GM12878 (cell line): ENCODE results near the gene KATNB1. TPM values are rescaled to one million over a fixed set of nuclear protein-coding genes. Genes with fewer than 3 reads are reported as not detected.
A peak's percentile ranks its signal among the peaks of the same experiment; 100 is the strongest.

Source experiments
- ATAC-seq: fragments of 200-7000 bp; cut with Tn5 transposase; 3 replicates; pipeline ENCODE4 v1.9.1; 2020; ENCODE audit warnings: mild to moderate bottlenecking, moderate library complexity
- BruUV-seq: library from RNA; stranded (reverse); fragments of 400-500 nt; replicated peaks from 2 replicates; lab custom pipeline; 2021; lab: Mats Ljungman, UMichigan
- CTCF ChIA-PET: fragments of 300-600 bp; sonication (Branson Sonifier 250); formaldehyde crosslinking; extraction: SDS; loops from one replicate; lab custom pipeline; 2021; ENCODE audit warnings: inconsistent platforms; lab: Yijun Ruan, JAX
- POLR2A ChIA-PET: fragments of 350-600 bp; formaldehyde crosslinking; extraction: SDS; loops from one replicate; lab custom pipeline; 2021; ENCODE audit warnings: inconsistent platforms; lab: Charles Lee
- RAD21 ChIA-PET: fragments of 300-600 bp; sonication (Branson Sonifier 250); formaldehyde crosslinking; loops from one replicate; lab custom pipeline; 2023; ENCODE audit warnings: antibody characterized with exemption; ENCODE audit not compliant: unreplicated experiment; lab: Charles Lee
- SMC1A ChIA-PET: fragments of 300-600 bp; sonication (Branson Sonifier 250); formaldehyde crosslinking; loops from one replicate; lab custom pipeline; 2023; ENCODE audit not compliant: unreplicated experiment, uncharacterized antibody; lab: Charles Lee
- DNase-seq: peaks from one replicate; pipeline ENCODE4 v3.0.0-alpha.2; 2011; ENCODE audit warnings: low read depth, low spot score
- FAIRE-seq: peaks from 3 replicates; lab custom pipeline; 2011; peaks lifted over from hg19 to GRCh38; lab: Jason Lieb, UNC
- H2AFZ ChIP-seq: 2 replicates; pipeline ENCODE4 v1.6.0; 2011; ENCODE audit warnings: low read depth, low read length, control low read depth; ENCODE audit not compliant: control insufficient read depth
- H3K27ac ChIP-seq: 2 replicates; pipeline ENCODE4 v1.5.1; 2011; ENCODE audit warnings: control low read depth; ENCODE audit not compliant: control insufficient read depth, insufficient read depth
- H3K27me3 ChIP-seq, 2 experiments: replicated peaks in 1 of 2; 2 replicates each; pipeline versions ENCODE4 v1.6.0 to v1.6.1; 2011; ENCODE audit warnings: low read length in 1 of 2; ENCODE audit not compliant: control insufficient read depth in 2 of 2, insufficient read depth in 2 of 2
- H3K36me3 ChIP-seq, 2 experiments: 2 replicates each; pipeline ENCODE4 v1.5.1; 2011; ENCODE audit warnings: low read length in 1 of 2; ENCODE audit not compliant: control insufficient read depth in 2 of 2, insufficient read depth in 2 of 2
- H3K4me1 ChIP-seq: 2 replicates; pipeline ENCODE4 v1.6.1; 2011; ENCODE audit warnings: mild to moderate bottlenecking, low read length, moderate library complexity, mixed read lengths; ENCODE audit not compliant: control insufficient read depth, insufficient read depth
- H3K4me2 ChIP-seq: 2 replicates; pipeline ENCODE4 v1.6.0; 2011; ENCODE audit warnings: control low read depth; ENCODE audit not compliant: control insufficient read depth, insufficient read depth
- H3K4me3 ChIP-seq: fragments of 200-600 bp; sonication (generic); 2 replicates; pipeline ENCODE4 v1.5.1; 2016
- H3K79me2 ChIP-seq: 2 replicates; pipeline ENCODE4 v1.6.0; 2011; ENCODE audit warnings: low read length; ENCODE audit not compliant: control insufficient read depth, insufficient read depth
- H3K9ac ChIP-seq: 2 replicates; pipeline ENCODE4 v1.8.0; 2011; ENCODE audit warnings: low read length, control low read depth, mixed read lengths; ENCODE audit not compliant: control insufficient read depth, insufficient read depth
- H3K9me3 ChIP-seq: replicated peaks from 3 replicates; pipeline ENCODE4 v1.5.1; 2011; ENCODE audit warnings: mild to moderate bottlenecking, low read length; ENCODE audit not compliant: control insufficient read depth, insufficient read depth
- H4K20me1 ChIP-seq: 2 replicates; pipeline ENCODE4 v1.6.0; 2011; ENCODE audit not compliant: control insufficient read depth, insufficient read depth
- ATF2 ChIP-seq: IDR thresholded peaks from 2 replicates; pipeline ENCODE4 v1.6.1; 2012; ENCODE audit warnings: low read length, inconsistent platforms
- BACH1 ChIP-seq: fragments of 450-650 bp; IDR thresholded peaks from 2 replicates; pipeline ENCODE4 v1.6.1; 2017; ENCODE audit warnings: mild to moderate bottlenecking, borderline replicate concordance
- E2F8 ChIP-seq: fragments of 450-650 bp; IDR thresholded peaks from 2 replicates; pipeline ENCODE4 v1.6.1; 2018; ENCODE audit warnings: mild to moderate bottlenecking, low read depth, moderate library complexity; ENCODE audit not compliant: partially characterized antibody
- MEF2B ChIP-seq: fragments of 450-650 bp; IDR thresholded peaks from 2 replicates; pipeline ENCODE4 v1.6.1; 2018; ENCODE audit warnings: mild to moderate bottlenecking, moderate library complexity; ENCODE audit not compliant: partially characterized antibody, poor library complexity, severe bottlenecking
- NFIC ChIP-seq: IDR thresholded peaks from 2 replicates; pipeline ENCODE4 v1.6.1; 2012; ENCODE audit warnings: low read depth, mild to moderate bottlenecking, inconsistent platforms, low read length, moderate library complexity
- ZNF622 ChIP-seq: fragments of 450-650 bp; IDR thresholded peaks from 2 replicates; pipeline ENCODE4 v1.6.1; 2017; ENCODE audit warnings: mild to moderate bottlenecking, inconsistent platforms
- WGBS: methylation state at CpG from one replicate; pipeline ENCODE4 v1.1.6; 2016; ENCODE audit warnings: low lambda C conversion rate; ENCODE audit not compliant: insufficient replicate concordance, insufficient coverage; ENCODE audit errors: missing lambda C conversion rate; 5-methylcytosine and 5-hydroxymethylcytosine counted together
- in situ Hi-C: fragments of 300-500 bp; cut with MboI; formaldehyde crosslinking; loops from 9 replicates; pipeline ENCODE4 v1.14.3; 2018; ENCODE audit warnings: mixed read lengths
- intact Hi-C: fragments of 100-400 bp; cut with micrococcal nuclease; formaldehyde crosslinking; loops from one replicate; pipeline ENCODE4 v1.14.2; 2022; ENCODE audit not compliant: unreplicated experiment
- polyA plus RNA-seq, 11 experiments: library from polyadenylated mRNA; depleted of rRNA in 4 of 11; unstranded in 6 of 11; stranded (reverse) in 5 of 11; fragments of >200 nt; fragmentation: Nextera tagmentation in 4 of 11; fragmentation: Illumina TruSeq in 1 of 11; extraction: Ambion mirVana in 4 of 11; extraction: Trizol in 1 of 11; gene quantifications; 1 replicate in 1 of 11; 2 replicates in 10 of 11; pipeline versions ENCODE4 v1.2.1 to v1.2.3, GENCODE V29; 2011 to 2016; ENCODE audit warnings: inconsistent platforms in 2 of 11, missing spikeins in 2 of 11, low read depth in 1 of 11
- total RNA-seq, 4 experiments: library from RNA; depleted of rRNA in 3 of 4; stranded (reverse); fragments of >200 nt in 3 of 4; fragmentation: Illumina TruSeq in 1 of 4; extraction: Trizol in 1 of 4; gene quantifications; 2 replicates each; pipeline versions ENCODE4 v1.2.1 to v1.2.3, GENCODE V29; 2013 to 2021

The KATNB1 gene
- total and polyA plus RNA-seq, 10 of the 15 experiments (the other 5 are each of a cell fraction or from before 2014, with no cell fraction given) = 0.71 to 46.5 (median 19.5) TPM

GRCh38 chr16:57756424-57757325 is 21.1 kb downstream of the KATNB1 start:
- CTCF ChIA-PET = interaction anchor here (0.6 to 2.5 kb wide), 14 partner anchors 11 to 369 kb away, joined by 3 to 9 read pairs (median 3); no protein-coding TSS in a partner anchor
- intact Hi-C loops (loop anchor here (1.0 to 5.0 kb wide), 2 partner anchors 106 to 249 kb away; no protein-coding TSS in a partner anchor), in situ Hi-C loops (loop anchor here (5.0 kb wide), 1 partner anchor 246 kb away; the partner anchor contains the start of genes USB1 and ZNF319)
- H3K27me3 ChIP-seq = no peaks in the 10 kb centered on the region
- H3K4me1 ChIP-seq = no peaks in the 10 kb centered on the region
- no peak overlapping the region for H3K4me3 ChIP-seq
- H3K36me3 ChIP-seq = no peaks in the 10 kb centered on the region; a peak in 1 of 4 replicates
- SMC1A ChIA-PET = interaction anchor here (0.9 to 1.4 kb wide), 2 partner anchors 142 to 245 kb away, joined by 3 to 5 read pairs; no protein-coding TSS in a partner anchor
- H3K9ac ChIP-seq = no peak overlapping the region
- H3K27ac ChIP-seq = no peak overlapping the region
- peak; percentile 4; the same call in 2 of the 3 replicates for ATAC-seq
- POLR2A ChIA-PET = interaction anchor here (0.5 kb wide), 1 partner anchor 1382 kb away, joined by 4 read pairs; no protein-coding TSS in a partner anchor
- no peaks in the 10 kb centered on the region for H3K9me3 ChIP-seq
- H3K4me2 ChIP-seq = no peak overlapping the region
- H2AFZ ChIP-seq = no peak overlapping the region
- RAD21 ChIA-PET = interaction anchor here (1.5 to 2.0 kb wide), 2 partner anchors 9 to 106 kb away, joined by 3 to 6 read pairs; no protein-coding TSS in a partner anchor
- no peaks in the 10 kb centered on the region for H3K79me2 ChIP-seq
- H4K20me1 ChIP-seq = no peaks in the 10 kb centered on the region
- DNase-seq = no peak
- no TSS peak for BruUV-seq
- WGBS = 56% methylated on average over 15 of the region's 15 CpGs
- no peak for TF ChIP-seq ZNF622
- TF ChIP-seq ATF2 = no peak
- no peak for TF ChIP-seq BACH1
- no peak for TF ChIP-seq E2F8
- no peak for TF ChIP-seq MEF2B
- no peak for TF ChIP-seq NFIC
- no peak for FAIRE-seq
